ENCODE data around the gene NKAIN1. TPM values are rescaled to one million over a fixed set of nuclear protein-coding genes. Genes with fewer than 3 reads are reported as not detected.

NKAIN1 gene
- total RNA-seq, 1 experiment from 2014 or later: 36.8 TPM

DNA sequence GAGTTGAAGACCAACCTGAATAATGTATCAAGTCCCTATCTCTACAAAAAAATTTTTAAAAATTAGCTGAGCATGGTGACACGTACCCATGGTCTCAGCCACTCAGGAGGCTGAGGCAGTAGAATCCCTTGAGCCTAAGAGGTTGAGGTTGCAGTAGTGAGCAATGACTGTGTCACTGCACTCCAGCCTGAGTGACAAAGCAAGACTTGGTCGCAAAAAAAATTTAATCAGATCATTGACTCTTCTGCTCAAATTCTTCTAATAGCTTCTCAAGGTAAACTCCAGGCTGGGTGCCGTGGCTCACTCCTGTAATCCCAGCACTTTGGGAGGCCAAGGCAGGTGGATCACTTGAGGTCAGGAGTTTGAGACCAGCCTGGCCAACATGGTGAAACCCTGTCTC, 88.3 kb downstream of the NKAIN1 start:
- Mint-ChIP-seq H3K36me3 (0 out of 2 replicates have a peak, but pooled peaks cover 5% of the 10 kb centered on the region), H3K27me3 (ENCODE audit: low read depth) (no peaks in the 10 kb centered on the region), H3K27ac (no peak overlapping the region), H3K4me1 (peaks cover 14% of the 10 kb centered on the region), H3K4me3 (no peak overlapping the region), H3K9me3 (peaks cover 6% of the 10 kb centered on the region)
- CTCF ChIA-PET: interaction anchor here (1.3 to 1.5 kb wide), 2 partner anchors 11 to 30 kb away, joined by 3 to 4 read pairs; no protein-coding TSS in a partner anchor
- POLR2A ChIA-PET: interaction anchor here (0.6 to 0.8 kb wide), 2 partner anchors 16 to 270 kb away, joined by 3 read pairs; no protein-coding TSS in a partner anchor
- DNase-seq (ENCODE audit: low spot score) (no peak), ATAC-seq (no peak)
- TF ChIP-seq, protein P1, sequence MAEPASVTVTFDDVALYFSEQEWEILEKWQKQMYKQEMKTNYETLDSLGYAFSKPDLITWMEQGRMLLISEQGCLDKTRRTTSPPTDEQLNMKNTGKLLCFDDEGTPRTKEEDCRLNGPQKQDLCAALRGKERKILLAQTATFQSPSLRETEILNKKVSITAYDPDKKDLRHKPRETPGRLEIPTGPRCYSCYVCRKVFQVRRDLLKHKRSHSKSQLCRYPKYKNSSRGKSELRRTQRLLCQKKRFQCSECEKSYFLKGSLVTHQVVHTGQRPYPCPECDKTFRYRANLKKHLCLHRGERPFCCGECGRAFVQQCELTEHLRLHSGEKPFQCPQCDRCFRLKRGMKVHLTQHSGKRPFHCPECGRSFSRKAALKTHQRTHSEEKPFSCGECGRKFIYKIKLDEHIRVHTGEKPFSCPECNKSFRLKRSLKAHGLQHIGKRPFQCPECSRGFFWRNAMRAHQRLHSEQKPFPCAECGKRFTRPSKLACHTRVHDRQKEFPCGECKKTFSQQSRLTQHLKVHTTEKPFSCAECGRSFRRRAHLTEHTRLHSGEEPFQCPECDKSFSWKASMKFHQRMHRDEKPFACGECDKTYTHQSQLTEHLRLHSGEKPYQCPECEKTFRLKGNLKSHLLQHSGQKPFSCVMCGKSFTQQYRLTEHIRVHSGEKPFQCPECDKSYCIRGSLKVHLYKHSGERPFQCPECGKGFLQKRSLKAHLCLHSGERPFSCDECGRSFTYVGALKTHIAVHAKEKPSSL (CRISPR knock-in tag; conservative IDR thresholded peaks at IDR 0.05): no peak
- TF ChIP-seq, protein P2, sequence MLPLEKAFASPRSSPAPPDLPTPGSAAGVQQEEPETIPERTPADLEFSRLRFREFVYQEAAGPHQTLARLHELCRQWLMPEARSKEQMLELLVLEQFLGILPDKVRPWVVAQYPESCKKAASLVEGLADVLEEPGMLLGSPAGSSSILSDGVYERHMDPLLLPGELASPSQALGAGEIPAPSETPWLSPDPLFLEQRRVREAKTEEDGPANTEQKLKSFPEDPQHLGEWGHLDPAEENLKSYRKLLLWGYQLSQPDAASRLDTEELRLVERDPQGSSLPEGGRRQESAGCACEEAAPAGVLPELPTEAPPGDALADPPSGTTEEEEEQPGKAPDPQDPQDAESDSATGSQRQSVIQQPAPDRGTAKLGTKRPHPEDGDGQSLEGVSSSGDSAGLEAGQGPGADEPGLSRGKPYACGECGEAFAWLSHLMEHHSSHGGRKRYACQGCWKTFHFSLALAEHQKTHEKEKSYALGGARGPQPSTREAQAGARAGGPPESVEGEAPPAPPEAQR (CRISPR knock-in tag; IDR thresholded peaks at IDR 0.05): no peak
- TF ChIP-seq, protein P3, sequence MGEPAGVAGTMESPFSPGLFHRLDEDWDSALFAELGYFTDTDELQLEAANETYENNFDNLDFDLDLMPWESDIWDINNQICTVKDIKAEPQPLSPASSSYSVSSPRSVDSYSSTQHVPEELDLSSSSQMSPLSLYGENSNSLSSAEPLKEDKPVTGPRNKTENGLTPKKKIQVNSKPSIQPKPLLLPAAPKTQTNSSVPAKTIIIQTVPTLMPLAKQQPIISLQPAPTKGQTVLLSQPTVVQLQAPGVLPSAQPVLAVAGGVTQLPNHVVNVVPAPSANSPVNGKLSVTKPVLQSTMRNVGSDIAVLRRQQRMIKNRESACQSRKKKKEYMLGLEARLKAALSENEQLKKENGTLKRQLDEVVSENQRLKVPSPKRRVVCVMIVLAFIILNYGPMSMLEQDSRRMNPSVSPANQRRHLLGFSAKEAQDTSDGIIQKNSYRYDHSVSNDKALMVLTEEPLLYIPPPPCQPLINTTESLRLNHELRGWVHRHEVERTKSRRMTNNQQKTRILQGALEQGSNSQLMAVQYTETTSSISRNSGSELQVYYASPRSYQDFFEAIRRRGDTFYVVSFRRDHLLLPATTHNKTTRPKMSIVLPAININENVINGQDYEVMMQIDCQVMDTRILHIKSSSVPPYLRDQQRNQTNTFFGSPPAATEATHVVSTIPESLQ (CRISPR knock-in tag; IDR thresholded peaks at IDR 0.05): no peak
- TF ChIP-seq ZNF121 (CRISPR knock-in tag; IDR thresholded peaks at IDR 0.05) (no peak), ELF4 (CRISPR knock-in tag; IDR thresholded peaks at IDR 0.05; ENCODE audit: low read depth) (no peak), SP1 (CRISPR knock-in tag; conservative IDR thresholded peaks at IDR 0.05) (no peak), GTF2I (CRISPR knock-in tag; conservative IDR thresholded peaks at IDR 0.05) (no peak), HMGA2 (CRISPR knock-in tag; IDR thresholded peaks at IDR 0.05) (no peak), NFE2L1 (CRISPR knock-in tag; IDR thresholded peaks at IDR 0.05) (no peak), NR2C2 (CRISPR knock-in tag; IDR thresholded peaks at IDR 0.05) (no peak), KAT7 (CRISPR knock-in tag; IDR thresholded peaks at IDR 0.05; ENCODE audit: borderline replicate concordance) (no peak), IRF2 (CRISPR knock-in tag; IDR thresholded peaks at IDR 0.05; ENCODE audit: borderline replicate concordance, low read depth) (no peak), CBFB (CRISPR knock-in tag; IDR thresholded peaks at IDR 0.05; ENCODE audit: low read depth) (no peak), TEAD1 (CRISPR knock-in tag; IDR thresholded peaks at IDR 0.05) (no peak), OVOL2 (CRISPR knock-in tag; IDR thresholded peaks at IDR 0.05; ENCODE audit: borderline replicate concordance) (no peak)
- TF ChIP-seq, protein P4, sequence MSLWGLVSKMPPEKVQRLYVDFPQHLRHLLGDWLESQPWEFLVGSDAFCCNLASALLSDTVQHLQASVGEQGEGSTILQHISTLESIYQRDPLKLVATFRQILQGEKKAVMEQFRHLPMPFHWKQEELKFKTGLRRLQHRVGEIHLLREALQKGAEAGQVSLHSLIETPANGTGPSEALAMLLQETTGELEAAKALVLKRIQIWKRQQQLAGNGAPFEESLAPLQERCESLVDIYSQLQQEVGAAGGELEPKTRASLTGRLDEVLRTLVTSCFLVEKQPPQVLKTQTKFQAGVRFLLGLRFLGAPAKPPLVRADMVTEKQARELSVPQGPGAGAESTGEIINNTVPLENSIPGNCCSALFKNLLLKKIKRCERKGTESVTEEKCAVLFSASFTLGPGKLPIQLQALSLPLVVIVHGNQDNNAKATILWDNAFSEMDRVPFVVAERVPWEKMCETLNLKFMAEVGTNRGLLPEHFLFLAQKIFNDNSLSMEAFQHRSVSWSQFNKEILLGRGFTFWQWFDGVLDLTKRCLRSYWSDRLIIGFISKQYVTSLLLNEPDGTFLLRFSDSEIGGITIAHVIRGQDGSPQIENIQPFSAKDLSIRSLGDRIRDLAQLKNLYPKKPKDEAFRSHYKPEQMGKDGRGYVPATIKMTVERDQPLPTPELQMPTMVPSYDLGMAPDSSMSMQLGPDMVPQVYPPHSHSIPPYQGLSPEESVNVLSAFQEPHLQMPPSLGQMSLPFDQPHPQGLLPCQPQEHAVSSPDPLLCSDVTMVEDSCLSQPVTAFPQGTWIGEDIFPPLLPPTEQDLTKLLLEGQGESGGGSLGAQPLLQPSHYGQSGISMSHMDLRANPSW (CRISPR knock-in tag; conservative IDR thresholded peaks at IDR 0.05; ENCODE audit: low read depth): no peak
- TF ChIP-seq, protein P5, sequence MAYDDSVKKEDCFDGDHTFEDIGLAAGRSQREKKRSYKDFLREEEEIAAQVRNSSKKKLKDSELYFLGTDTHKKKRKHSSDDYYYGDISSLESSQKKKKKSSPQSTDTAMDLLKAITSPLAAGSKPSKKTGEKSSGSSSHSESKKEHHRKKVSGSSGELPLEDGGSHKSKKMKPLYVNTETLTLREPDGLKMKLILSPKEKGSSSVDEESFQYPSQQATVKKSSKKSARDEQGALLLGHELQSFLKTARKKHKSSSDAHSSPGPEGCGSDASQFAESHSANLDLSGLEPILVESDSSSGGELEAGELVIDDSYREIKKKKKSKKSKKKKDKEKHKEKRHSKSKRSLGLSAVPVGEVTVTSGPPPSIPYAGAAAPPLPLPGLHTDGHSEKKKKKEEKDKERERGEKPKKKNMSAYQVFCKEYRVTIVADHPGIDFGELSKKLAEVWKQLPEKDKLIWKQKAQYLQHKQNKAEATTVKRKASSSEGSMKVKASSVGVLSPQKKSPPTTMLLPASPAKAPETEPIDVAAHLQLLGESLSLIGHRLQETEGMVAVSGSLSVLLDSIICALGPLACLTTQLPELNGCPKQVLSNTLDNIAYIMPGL (CRISPR knock-in tag; IDR thresholded peaks at IDR 0.05): no peak
- TF ChIP-seq, protein P6, sequence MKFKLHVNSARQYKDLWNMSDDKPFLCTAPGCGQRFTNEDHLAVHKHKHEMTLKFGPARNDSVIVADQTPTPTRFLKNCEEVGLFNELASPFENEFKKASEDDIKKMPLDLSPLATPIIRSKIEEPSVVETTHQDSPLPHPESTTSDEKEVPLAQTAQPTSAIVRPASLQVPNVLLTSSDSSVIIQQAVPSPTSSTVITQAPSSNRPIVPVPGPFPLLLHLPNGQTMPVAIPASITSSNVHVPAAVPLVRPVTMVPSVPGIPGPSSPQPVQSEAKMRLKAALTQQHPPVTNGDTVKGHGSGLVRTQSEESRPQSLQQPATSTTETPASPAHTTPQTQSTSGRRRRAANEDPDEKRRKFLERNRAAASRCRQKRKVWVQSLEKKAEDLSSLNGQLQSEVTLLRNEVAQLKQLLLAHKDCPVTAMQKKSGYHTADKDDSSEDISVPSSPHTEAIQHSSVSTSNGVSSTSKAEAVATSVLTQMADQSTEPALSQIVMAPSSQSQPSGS (CRISPR knock-in tag; IDR thresholded peaks at IDR 0.05; ENCODE audit: borderline replicate concordance, low read depth): no peak
- TF ChIP-seq, protein P7, sequence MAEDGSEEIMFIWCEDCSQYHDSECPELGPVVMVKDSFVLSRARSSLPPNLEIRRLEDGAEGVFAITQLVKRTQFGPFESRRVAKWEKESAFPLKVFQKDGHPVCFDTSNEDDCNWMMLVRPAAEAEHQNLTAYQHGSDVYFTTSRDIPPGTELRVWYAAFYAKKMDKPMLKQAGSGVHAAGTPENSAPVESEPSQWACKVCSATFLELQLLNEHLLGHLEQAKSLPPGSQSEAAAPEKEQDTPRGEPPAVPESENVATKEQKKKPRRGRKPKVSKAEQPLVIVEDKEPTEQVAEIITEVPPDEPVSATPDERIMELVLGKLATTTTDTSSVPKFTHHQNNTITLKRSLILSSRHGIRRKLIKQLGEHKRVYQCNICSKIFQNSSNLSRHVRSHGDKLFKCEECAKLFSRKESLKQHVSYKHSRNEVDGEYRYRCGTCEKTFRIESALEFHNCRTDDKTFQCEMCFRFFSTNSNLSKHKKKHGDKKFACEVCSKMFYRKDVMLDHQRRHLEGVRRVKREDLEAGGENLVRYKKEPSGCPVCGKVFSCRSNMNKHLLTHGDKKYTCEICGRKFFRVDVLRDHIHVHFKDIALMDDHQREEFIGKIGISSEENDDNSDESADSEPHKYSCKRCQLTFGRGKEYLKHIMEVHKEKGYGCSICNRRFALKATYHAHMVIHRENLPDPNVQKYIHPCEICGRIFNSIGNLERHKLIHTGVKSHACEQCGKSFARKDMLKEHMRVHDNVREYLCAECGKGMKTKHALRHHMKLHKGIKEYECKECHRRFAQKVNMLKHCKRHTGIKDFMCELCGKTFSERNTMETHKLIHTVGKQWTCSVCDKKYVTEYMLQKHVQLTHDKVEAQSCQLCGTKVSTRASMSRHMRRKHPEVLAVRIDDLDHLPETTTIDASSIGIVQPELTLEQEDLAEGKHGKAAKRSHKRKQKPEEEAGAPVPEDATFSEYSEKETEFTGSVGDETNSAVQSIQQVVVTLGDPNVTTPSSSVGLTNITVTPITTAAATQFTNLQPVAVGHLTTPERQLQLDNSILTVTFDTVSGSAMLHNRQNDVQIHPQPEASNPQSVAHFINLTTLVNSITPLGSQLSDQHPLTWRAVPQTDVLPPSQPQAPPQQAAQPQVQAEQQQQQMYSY (CRISPR knock-in tag; IDR thresholded peaks at IDR 0.05): no peak
- TF ChIP-seq, protein P8, sequence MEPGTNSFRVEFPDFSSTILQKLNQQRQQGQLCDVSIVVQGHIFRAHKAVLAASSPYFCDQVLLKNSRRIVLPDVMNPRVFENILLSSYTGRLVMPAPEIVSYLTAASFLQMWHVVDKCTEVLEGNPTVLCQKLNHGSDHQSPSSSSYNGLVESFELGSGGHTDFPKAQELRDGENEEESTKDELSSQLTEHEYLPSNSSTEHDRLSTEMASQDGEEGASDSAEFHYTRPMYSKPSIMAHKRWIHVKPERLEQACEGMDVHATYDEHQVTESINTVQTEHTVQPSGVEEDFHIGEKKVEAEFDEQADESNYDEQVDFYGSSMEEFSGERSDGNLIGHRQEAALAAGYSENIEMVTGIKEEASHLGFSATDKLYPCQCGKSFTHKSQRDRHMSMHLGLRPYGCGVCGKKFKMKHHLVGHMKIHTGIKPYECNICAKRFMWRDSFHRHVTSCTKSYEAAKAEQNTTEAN (CRISPR knock-in tag; IDR thresholded peaks at IDR 0.05): no peak
